HepG2 (cell line): ENCODE results near the gene SYNGR1. TPM values are rescaled to one million over a fixed set of nuclear protein-coding genes. Genes with fewer than 3 reads are reported as not detected.

Source experiments
- ATAC-seq: fragments of 200-7000 bp; cut with Tn5 transposase; 3 replicates; pipeline ENCODE4 v1.9.1; 2020; ENCODE audit warnings: mild to moderate bottlenecking, moderate library complexity
- BruUV-seq: library from RNA; stranded (reverse); fragments of 400-500 nt; replicated peaks from 2 replicates; lab custom pipeline; 2021; lab: Mats Ljungman, UMichigan
- CTCF ChIA-PET: fragments of 300-600 bp; formaldehyde crosslinking; extraction: SDS; loops from one replicate; lab custom pipeline; 2021; ENCODE audit warnings: low total read pairs, inconsistent platforms, low intra/inter-chr PET ratio; lab: Yijun Ruan, JAX
- POLR2A ChIA-PET: fragments of 350-600 bp; sonication (Branson Sonifier 250); formaldehyde crosslinking; loops from one replicate; lab custom pipeline; 2020; ENCODE audit warnings: antibody characterized with exemption, inconsistent platforms; lab: Yijun Ruan, JAX
- DNase-seq: peaks from one replicate; pipeline ENCODE4 v3.0.0-alpha.2; 2015; ENCODE audit warnings: low spot score
- FAIRE-seq: peaks from 3 replicates; lab custom pipeline; 2011; peaks lifted over from hg19 to GRCh38; lab: Jason Lieb, UNC
- H2AFZ ChIP-seq: one replicate; pipeline ENCODE4 v1.6.1; 2011; ENCODE audit warnings: low read length, inconsistent platforms
- H3K27ac ChIP-seq: fragments of 300-600 bp; 3 replicates; pipeline ENCODE4 v1.8.0; 2011; ENCODE audit warnings: mixed run types, mild to moderate bottlenecking, mixed read lengths, low read length, inconsistent platforms; ENCODE audit not compliant: insufficient read depth; ENCODE audit errors: extremely low read length
- H3K27me3 ChIP-seq, 2 experiments: fragments of 200-600 bp in 1 of 2; 2 replicates in 1 of 2; 3 replicates in 1 of 2; pipeline versions ENCODE4 v1.6.0 to v1.8.0; 2011; ENCODE audit warnings: low read length in 2 of 2, mild to moderate bottlenecking in 2 of 2, moderate library complexity in 2 of 2, inconsistent platforms in 1 of 2; ENCODE audit not compliant: insufficient read depth in 2 of 2, control insufficient read depth in 1 of 2
- H3K36me3 ChIP-seq, 2 experiments: fragments of 200-600 bp in 1 of 2; replicated peaks in 1 of 2; 2 replicates in 1 of 2; 3 replicates in 1 of 2; pipeline versions ENCODE4 v1.5.1 to v1.8.0; 2011; ENCODE audit warnings: low read length in 2 of 2, inconsistent platforms in 1 of 2; ENCODE audit not compliant: insufficient read depth in 2 of 2, control insufficient read depth in 1 of 2
- H3K4me1 ChIP-seq: 2 replicates; pipeline ENCODE4 v1.5.1; 2012; ENCODE audit warnings: low read length, inconsistent platforms; ENCODE audit not compliant: insufficient read depth
- H3K4me2 ChIP-seq: 2 replicates; pipeline ENCODE4 v1.6.0; 2011; ENCODE audit warnings: low read depth, low read length, inconsistent platforms
- H3K4me3 ChIP-seq, 3 experiments: fragments of 200-600 bp in 1 of 3; sonication (generic), shearing (Covaris generic) in 1 of 3; replicated peaks in 1 of 3; 2 replicates each; pipeline ENCODE4 v1.5.1; 2011 to 2016; ENCODE audit warnings: low read length in 3 of 3, inconsistent platforms in 2 of 3, low read depth in 2 of 3, mild to moderate bottlenecking in 2 of 3, control low read depth in 1 of 3, mixed read lengths in 1 of 3; ENCODE audit not compliant: insufficient read depth in 1 of 3
- H3K79me2 ChIP-seq: one replicate; pipeline ENCODE4 v1.6.1; 2011; ENCODE audit warnings: low read length, inconsistent platforms; ENCODE audit not compliant: insufficient read depth
- H3K9ac ChIP-seq: 2 replicates; pipeline ENCODE4 v1.6.0; 2011; ENCODE audit warnings: mild to moderate bottlenecking, low read depth, low read length, inconsistent platforms; ENCODE audit not compliant: insufficient read depth
- H3K9me3 ChIP-seq: 2 replicates; pipeline ENCODE4 v1.5.1; 2012; ENCODE audit warnings: mild to moderate bottlenecking, low read length
- H4K20me1 ChIP-seq: 2 replicates; pipeline ENCODE4 v1.6.0; 2011; ENCODE audit warnings: inconsistent platforms, mild to moderate bottlenecking, low read length, moderate library complexity; ENCODE audit not compliant: insufficient read depth
- ARID4A ChIP-seq: sonication (generic); formaldehyde crosslinking; IDR thresholded peaks from 2 replicates; pipeline ENCODE4 v1.5.0; 2020; ENCODE audit warnings: mild to moderate bottlenecking, missing genetic modification reagents, borderline replicate concordance
- BRF2 ChIP-seq: sonication (generic); formaldehyde crosslinking; IDR thresholded peaks from 2 replicates; pipeline ENCODE4 v1.8.1; 2022; ENCODE audit warnings: mild to moderate bottlenecking, missing genetic modification reagents
- HNF1A ChIP-seq, 2 experiments: sonication (generic) in 1 of 2; formaldehyde crosslinking in 1 of 2; IDR thresholded peaks; 2 replicates each; pipeline versions ENCODE4 v1.4.0 to v1.6.1; 2016 to 2020; ENCODE audit warnings: borderline replicate concordance in 1 of 2, low read depth in 1 of 2, mild to moderate bottlenecking in 1 of 2, missing genetic modification reagents in 1 of 2
- KLF15 ChIP-seq: sonication (generic); formaldehyde crosslinking; IDR thresholded peaks from 2 replicates; pipeline ENCODE4 v1.8.1; 2023; ENCODE audit warnings: borderline replicate concordance, mild to moderate bottlenecking, inconsistent platforms, missing genetic modification reagents, mixed read lengths
- PATZ1 ChIP-seq: sonication (generic); formaldehyde crosslinking; IDR thresholded peaks from 2 replicates; pipeline ENCODE4 v1.4.0; 2020; ENCODE audit warnings: missing genetic modification reagents
- SNRNP70 ChIP-seq: fragments of 200-400 bp; formaldehyde crosslinking; IDR thresholded peaks from 2 replicates; pipeline ENCODE4 v1.6.1; 2017; ENCODE audit warnings: mild to moderate bottlenecking, low read depth, low read length, moderate library complexity
- ZFAT ChIP-seq: sonication (generic); formaldehyde crosslinking; conservative IDR thresholded peaks from 2 replicates; pipeline ENCODE4 v1.8.1; 2023; ENCODE audit warnings: missing genetic modification reagents, inconsistent platforms
- ZNF253 ChIP-seq: sonication (generic); formaldehyde crosslinking; IDR thresholded peaks from 2 replicates; pipeline ENCODE4 v1.8.0; 2022; ENCODE audit warnings: mild to moderate bottlenecking, missing genetic modification reagents, borderline replicate concordance
- ZNF274 ChIP-seq: sonication (generic); formaldehyde crosslinking; IDR thresholded peaks from 2 replicates; pipeline ENCODE4 v1.5.1; 2020; ENCODE audit warnings: mild to moderate bottlenecking, missing genetic modification reagents
- ZNF431 ChIP-seq: sonication (generic); formaldehyde crosslinking; IDR thresholded peaks from 2 replicates; pipeline ENCODE4 v1.9.0; 2022; ENCODE audit warnings: missing genetic modification reagents, low read depth, mild to moderate bottlenecking, borderline replicate concordance
- ZNF83 ChIP-seq: sonication (generic); formaldehyde crosslinking; IDR thresholded peaks from 2 replicates; pipeline ENCODE4 v1.4.0; 2020; ENCODE audit warnings: missing genetic modification reagents, mild to moderate bottlenecking, borderline replicate concordance
- WGBS: methylation state at CpG from one replicate; pipeline ENCODE4 v1.1.6; 2017; ENCODE audit warnings: low lambda C conversion rate; 5-methylcytosine and 5-hydroxymethylcytosine counted together
- in situ Hi-C: cut with HindIII; loops from 2 replicates; pipeline ENCODE4 v1.10.0; 2017; ENCODE audit warnings: low pct_unique_long_range_greater_than_20kb; ENCODE audit not compliant: extremely low pct_ligation_motif_present
- intact Hi-C: fragments of 100-400 bp; cut with micrococcal nuclease; formaldehyde crosslinking; loops from one replicate; pipeline ENCODE4 v1.10.0; 2022; ENCODE audit not compliant: unreplicated experiment
- polyA plus RNA-seq, 8 experiments: library from polyadenylated mRNA; depleted of rRNA in 3 of 8; stranded (reverse) in 7 of 8; unstranded in 1 of 8; fragments of >200 nt; fragmentation: Illumina TruSeq in 4 of 8; extraction: Trizol in 4 of 8; gene quantifications; 2 replicates each; pipeline versions ENCODE4 v1.2.1 to v1.2.3, GENCODE V29; 2011 to 2016; ENCODE audit warnings: low read depth in 4 of 8, missing spikeins in 1 of 8, mixed read lengths in 1 of 8; ENCODE audit not compliant: insufficient read depth in 1 of 8
- total RNA-seq, 5 experiments: library from RNA; depleted of rRNA; stranded (reverse); fragments of >200 nt; fragmentation: Illumina TruSeq; extraction: Trizol; gene quantifications; 2 replicates each; pipeline ENCODE4 v1.2.3, GENCODE V29; 2016; ENCODE audit warnings: low read depth in 1 of 5

The SYNGR1 gene
- total and polyA plus RNA-seq, 2 of the 13 experiments (the other 11 are each of a cell fraction or from before 2014, with no cell fraction given): 0.27 to 2.7 TPM

- no peaks in the 10 kb centered on the region for H3K27me3 ChIP-seq
- WGBS: 99% methylated on average over 11 of the region's 11 CpGs
- no TSS peak for BruUV-seq
- DNase-seq (no peak), ATAC-seq (no peak), FAIRE-seq (no peak)
- H3K4me3 ChIP-seq: no peak overlapping the region
- peaks cover 0 to 5% of the 10 kb centered on the region in 2 experiments; a peak in 1 of 5 replicates for H3K36me3 ChIP-seq
- CTCF ChIA-PET: no interaction called here
- H3K9ac ChIP-seq: no peak overlapping the region
- intact Hi-C loops: no loop called here
- H3K4me2 ChIP-seq: no peak overlapping the region
- no peak overlapping the region for H2AFZ ChIP-seq
- no peaks in the 10 kb centered on the region for H3K4me1 ChIP-seq
- H3K27ac ChIP-seq: no peak overlapping the region
- no peaks in the 10 kb centered on the region for H3K79me2 ChIP-seq
- H4K20me1 ChIP-seq: no peaks in the 10 kb centered on the region
- in situ Hi-C loops: no loop called here
- POLR2A ChIA-PET: no interaction called here
- no peaks in the 10 kb centered on the region for H3K9me3 ChIP-seq
- no peak for TF ChIP-seq HNF1A (IDR thresholded peaks at IDR 0.05; ENCODE audit: low read depth)
- no peak for TF ChIP-seq HNF1A (CRISPR knock-in tag; IDR thresholded peaks at IDR 0.05; ENCODE audit: borderline replicate concordance)
- TF ChIP-seq ZNF431: no peak
- TF ChIP-seq ZNF274 (CRISPR knock-in tag): no peak
- TF ChIP-seq ZNF83 (CRISPR knock-in tag): no peak
- no peak for TF ChIP-seq PATZ1
- TF ChIP-seq BRF2 (CRISPR knock-in tag): no peak
- TF ChIP-seq ZFAT: no peak
- TF ChIP-seq ARID4A: no peak
- TF ChIP-seq KLF15 (CRISPR knock-in tag): no peak
- TF ChIP-seq ZNF253: no peak
- no peak for TF ChIP-seq SNRNP70
Observed at GRCh38 chr22:39409516-39410029, 59.8 kb downstream of the SYNGR1 start.
